DOHH2 (cell line): ENCODE data around the gene USH1C.

Experiments used
- H3F3A ChIP-seq: fragments of 200-600 bp; sonication (generic), shearing (Covaris generic); 2 replicates; pipeline ENCODE4 v1.6.0; 2016; ENCODE audit warnings: antibody characterized with exemption, mild to moderate bottlenecking; ENCODE audit not compliant: control insufficient read depth, insufficient read depth
- H3K27ac ChIP-seq: fragments of 200-600 bp; sonication (generic); 2 replicates; pipeline ENCODE4 v1.5.1; 2014; ENCODE audit warnings: low read depth, mild to moderate bottlenecking, low read length, moderate library complexity
- H3K27me3 ChIP-seq: fragments of 200-600 bp; sonication (generic); 2 replicates; pipeline ENCODE4 v1.6.1; 2014; ENCODE audit warnings: mild to moderate bottlenecking, low read length, mixed read lengths; ENCODE audit not compliant: control insufficient read depth
- H3K36me3 ChIP-seq: fragments of 200-600 bp; sonication (generic); 2 replicates; pipeline ENCODE4 v1.6.1; 2014; ENCODE audit warnings: mild to moderate bottlenecking, low read length, moderate library complexity, mixed read lengths; ENCODE audit not compliant: control insufficient read depth
- H3K4me1 ChIP-seq: fragments of 200-600 bp; sonication (generic); 2 replicates; pipeline ENCODE4 v1.6.1; 2014; ENCODE audit warnings: mild to moderate bottlenecking, low read length, mixed read lengths; ENCODE audit not compliant: control insufficient read depth
- H3K4me2 ChIP-seq: fragments of 200-600 bp; sonication (generic); 2 replicates; pipeline ENCODE4 v1.6.0; 2014; ENCODE audit warnings: mild to moderate bottlenecking, low read length, moderate library complexity
- H3K4me3 ChIP-seq: fragments of 200-600 bp; sonication (generic); 2 replicates; pipeline ENCODE4 v1.5.1; 2014; ENCODE audit warnings: mild to moderate bottlenecking, low read length, mixed read lengths
- H3K79me2 ChIP-seq: fragments of 200-600 bp; sonication (generic); 2 replicates; pipeline ENCODE4 v1.6.1; 2014; ENCODE audit warnings: mild to moderate bottlenecking, low read length, mixed read lengths; ENCODE audit not compliant: control insufficient read depth
- H3K9me2 ChIP-seq: fragments of 200-600 bp; sonication (generic); replicated peaks from 2 replicates; pipeline ENCODE4 v1.6.1; 2014; ENCODE audit warnings: mild to moderate bottlenecking, low read length, mixed read lengths; ENCODE audit not compliant: control insufficient read depth
- H3K9me3 ChIP-seq: fragments of 200-600 bp; sonication (generic); 2 replicates; pipeline ENCODE4 v1.6.1; 2014; ENCODE audit warnings: antibody characterized with exemption, low read length, mixed read lengths; ENCODE audit not compliant: control insufficient read depth, insufficient read depth
- H4K20me1 ChIP-seq: fragments of 200-600 bp; sonication (generic); 2 replicates; pipeline ENCODE4 v1.6.0; 2014; ENCODE audit warnings: low read depth, mild to moderate bottlenecking, antibody characterized with exemption, low read length, moderate library complexity; ENCODE audit not compliant: control insufficient read depth, insufficient read depth
- EZH2phosphoT487 ChIP-seq: fragments of 200-600 bp; sonication (generic); IDR thresholded peaks from 2 replicates; pipeline ENCODE4 v1.6.1; 2017; ENCODE audit warnings: borderline replicate concordance, mild to moderate bottlenecking, antibody characterized with exemption, low read length, moderate library complexity, mixed read lengths
- TF ChIP-seq, protein P1 (sequence below): fragments of 200-600 bp; sonication (generic); IDR thresholded peaks from one replicate; pipeline ENCODE4 v1.5.1; 2014; ENCODE audit warnings: antibody characterized with exemption, mild to moderate bottlenecking, low read depth, low read length; ENCODE audit not compliant: poor library complexity, severe bottlenecking

Gene USH1C

DNA sequence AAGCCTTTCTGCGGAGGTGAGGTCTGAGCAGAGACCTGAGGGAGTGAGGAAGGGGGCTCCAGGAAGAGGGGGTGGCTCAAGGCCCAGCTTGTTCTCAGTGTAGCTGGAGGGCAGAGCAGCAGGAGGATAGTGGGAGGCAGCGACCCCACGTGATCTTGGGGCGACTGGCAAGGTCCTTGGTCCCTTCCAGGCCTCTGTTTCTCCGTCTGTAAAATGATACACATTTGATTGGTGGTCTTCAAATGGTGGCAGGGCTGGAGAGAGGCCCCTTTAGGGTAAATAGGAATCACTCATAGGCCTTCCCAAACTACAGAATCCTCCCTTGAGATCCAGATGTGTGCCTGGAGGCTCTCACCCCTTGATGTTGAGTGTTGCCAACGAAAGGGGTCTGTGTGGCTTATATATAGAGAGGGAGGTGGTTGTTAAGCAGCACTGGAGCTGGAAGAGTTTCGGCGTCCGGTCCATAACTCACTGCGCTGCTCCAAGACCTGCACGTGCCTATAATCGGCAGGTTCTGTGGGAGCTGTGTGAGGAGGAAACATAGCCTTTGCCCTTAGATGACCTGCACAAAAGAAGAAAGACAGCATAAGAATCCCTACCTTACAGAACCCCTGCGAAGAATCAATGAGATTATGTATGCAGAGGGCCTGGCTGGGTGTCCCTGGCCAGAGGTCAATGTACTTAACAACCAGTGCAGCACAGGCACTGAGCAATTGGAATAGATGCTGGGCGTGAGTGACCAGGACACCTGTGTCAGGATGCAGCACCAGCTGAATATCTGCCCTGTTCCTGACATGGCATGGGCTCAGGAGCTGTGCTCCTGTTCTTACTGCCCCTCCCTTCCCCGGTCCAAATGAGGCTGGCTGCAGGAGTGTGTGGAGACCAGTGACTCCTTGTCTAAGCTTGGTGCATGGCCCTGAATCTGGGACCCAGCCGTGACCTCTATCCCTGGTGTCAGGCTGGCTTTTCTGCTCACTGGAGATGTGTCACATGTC is 31.5 kb upstream of the USH1C start:
- TF ChIP-seq, protein P1, sequence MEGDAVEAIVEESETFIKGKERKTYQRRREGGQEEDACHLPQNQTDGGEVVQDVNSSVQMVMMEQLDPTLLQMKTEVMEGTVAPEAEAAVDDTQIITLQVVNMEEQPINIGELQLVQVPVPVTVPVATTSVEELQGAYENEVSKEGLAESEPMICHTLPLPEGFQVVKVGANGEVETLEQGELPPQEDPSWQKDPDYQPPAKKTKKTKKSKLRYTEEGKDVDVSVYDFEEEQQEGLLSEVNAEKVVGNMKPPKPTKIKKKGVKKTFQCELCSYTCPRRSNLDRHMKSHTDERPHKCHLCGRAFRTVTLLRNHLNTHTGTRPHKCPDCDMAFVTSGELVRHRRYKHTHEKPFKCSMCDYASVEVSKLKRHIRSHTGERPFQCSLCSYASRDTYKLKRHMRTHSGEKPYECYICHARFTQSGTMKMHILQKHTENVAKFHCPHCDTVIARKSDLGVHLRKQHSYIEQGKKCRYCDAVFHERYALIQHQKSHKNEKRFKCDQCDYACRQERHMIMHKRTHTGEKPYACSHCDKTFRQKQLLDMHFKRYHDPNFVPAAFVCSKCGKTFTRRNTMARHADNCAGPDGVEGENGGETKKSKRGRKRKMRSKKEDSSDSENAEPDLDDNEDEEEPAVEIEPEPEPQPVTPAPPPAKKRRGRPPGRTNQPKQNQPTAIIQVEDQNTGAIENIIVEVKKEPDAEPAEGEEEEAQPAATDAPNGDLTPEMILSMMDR, result no peak
- TF ChIP-seq EZH2phosphoT487, result no peak
- no peaks in the 10 kb centered on the region for H4K20me1 ChIP-seq
- H3K36me3 ChIP-seq, result no peaks in the 10 kb centered on the region
- H3K4me3 ChIP-seq, result no peak overlapping the region
- H3K79me2 ChIP-seq, result no peaks in the 10 kb centered on the region
- peaks cover 9% of the 10 kb centered on the region for H3K4me1 ChIP-seq
- no peaks in the 10 kb centered on the region for H3K9me3 ChIP-seq
- no peaks in the 10 kb centered on the region for H3K9me2 ChIP-seq
- no peak overlapping the region for H3K4me2 ChIP-seq
- H3F3A ChIP-seq, result no peaks in the 10 kb centered on the region
- no peak overlapping the region for H3K27ac ChIP-seq
- H3K27me3 ChIP-seq, result no peaks in the 10 kb centered on the region

DNA sequence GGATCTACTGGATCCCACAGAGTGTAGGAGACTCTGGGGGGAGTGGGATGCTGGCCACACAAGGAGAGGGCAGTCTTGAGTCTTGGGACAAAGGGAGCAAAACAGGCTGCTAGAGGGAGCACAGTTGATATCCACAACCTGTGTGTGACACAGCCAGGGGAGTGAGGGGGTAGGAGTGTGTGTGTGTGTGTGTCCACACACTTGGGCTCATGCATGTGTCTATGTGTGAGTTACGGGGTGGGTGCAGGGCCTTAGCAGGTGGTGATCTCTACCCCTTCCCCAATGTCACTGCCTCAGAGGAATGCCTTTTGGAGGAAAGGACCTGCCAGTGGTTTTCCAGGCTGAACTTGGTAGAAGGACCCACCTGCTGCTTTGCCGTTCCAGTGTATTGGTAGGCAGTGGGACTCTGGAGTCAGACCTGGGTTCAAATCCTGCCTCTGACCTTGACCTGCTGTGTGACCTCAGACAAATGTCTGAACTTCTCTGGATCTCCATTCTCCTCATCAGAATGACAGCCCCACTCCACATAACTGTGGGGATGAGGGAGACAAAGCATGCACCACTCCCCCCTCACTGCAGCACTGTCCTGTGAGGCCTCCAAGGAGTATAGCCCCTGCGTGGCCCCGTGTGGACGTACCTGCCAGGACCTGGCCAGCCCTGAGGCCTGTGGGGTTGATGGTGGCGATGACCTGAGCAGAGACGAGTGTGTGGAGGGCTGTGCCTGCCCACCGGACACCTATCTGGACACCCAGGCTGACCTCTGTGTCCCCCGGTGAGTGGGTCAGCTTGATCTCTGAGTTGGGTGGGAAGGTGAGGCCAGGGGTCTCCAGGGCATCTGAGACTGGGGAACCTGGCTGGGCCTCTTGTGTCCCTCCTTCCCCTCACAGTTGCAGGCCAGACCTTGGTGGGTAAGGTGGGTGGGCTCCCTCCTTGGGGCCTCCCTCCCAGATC is 30.2 kb upstream of the USH1C start:
- Histone ChIP-seq H3K4me3 (no peak overlapping the region), H3K27ac (no peak overlapping the region), H3K36me3 (no peaks in the 10 kb centered on the region), H3K4me1 (peaks cover 9% of the 10 kb centered on the region), H3K4me2 (no peak overlapping the region), H3K79me2 (no peaks in the 10 kb centered on the region), H3K27me3 (no peaks in the 10 kb centered on the region), H3K9me2 (no peaks in the 10 kb centered on the region), H3K9me3 (no peaks in the 10 kb centered on the region), H3F3A (no peaks in the 10 kb centered on the region), H4K20me1 (no peaks in the 10 kb centered on the region)
- TF ChIP-seq, protein P1, result no peak
- no peak for TF ChIP-seq EZH2phosphoT487

DNA sequence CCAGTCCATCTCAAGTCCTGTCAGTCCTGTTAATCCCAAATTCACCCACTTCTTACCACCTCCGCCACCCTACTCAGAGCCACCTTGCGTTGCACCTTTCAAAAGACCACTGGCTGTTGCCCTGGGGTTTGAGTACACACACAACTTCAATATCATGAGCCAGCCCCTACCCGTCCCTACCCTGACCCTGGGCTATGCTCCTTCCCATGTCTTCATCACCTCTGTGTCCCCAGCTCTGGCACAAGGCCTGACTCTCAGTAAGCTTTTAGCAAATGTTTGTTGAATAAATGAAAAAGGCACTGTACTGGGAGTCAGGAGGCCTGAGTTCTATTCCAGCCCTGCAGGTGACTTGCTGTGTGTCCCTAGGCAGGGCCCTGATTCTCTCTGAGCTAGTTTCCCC is 29.3 kb upstream of the USH1C start:
- H3K9me3 ChIP-seq, result no peaks in the 10 kb centered on the region
- H3K4me3 ChIP-seq, result no peak overlapping the region
- no peaks in the 10 kb centered on the region for H4K20me1 ChIP-seq
- no peaks in the 10 kb centered on the region for H3F3A ChIP-seq
- no peaks in the 10 kb centered on the region for H3K27me3 ChIP-seq
- H3K27ac ChIP-seq, result no peak overlapping the region
- H3K4me2 ChIP-seq, result no peak overlapping the region
- H3K79me2 ChIP-seq, result no peaks in the 10 kb centered on the region
- H3K36me3 ChIP-seq, result no peaks in the 10 kb centered on the region
- peaks cover 9% of the 10 kb centered on the region for H3K4me1 ChIP-seq
- H3K9me2 ChIP-seq, result no peaks in the 10 kb centered on the region
- TF ChIP-seq, protein P1, result no peak
- no peak for TF ChIP-seq EZH2phosphoT487
